MCF 10A (cell line): Measurements from ENCODE around the gene ZNF41. TPM values are rescaled to one million over a fixed set of nuclear protein-coding genes. Genes with fewer than 3 reads are reported as not detected.

Experiments used
- BruUV-seq: library from RNA; stranded (reverse); fragments of 400-500 nt; replicated peaks from 2 replicates; lab custom pipeline; 2021; lab: Mats Ljungman, UMichigan
- CTCF ChIA-PET: fragments of 300-600 bp; sonication (Branson Sonifier 250); formaldehyde crosslinking; extraction: SDS; loops from one replicate; lab custom pipeline; 2021; ENCODE audit warnings: antibody characterized with exemption, inconsistent platforms; lab: Yijun Ruan, JAX
- POLR2A ChIA-PET: fragments of 300-600, 350-650 bp; sonication (Branson Sonifier 250); formaldehyde crosslinking; extraction: SDS; loops from one replicate; lab custom pipeline; 2020; ENCODE audit warnings: antibody characterized with exemption, inconsistent platforms; lab: Yijun Ruan, JAX
- DNase-seq: peaks from one replicate; pipeline ENCODE4 v3.0.0-alpha.2; 2018; ENCODE audit not compliant: unreplicated experiment
- H3K27ac Mint-ChIP-seq: one replicate; pipeline ENCODE4 v1.8.0; 2022; ENCODE audit warnings: mild to moderate bottlenecking, low read depth, mixed read lengths; ENCODE audit not compliant: unreplicated experiment
- H3K27me3 Mint-ChIP-seq: one replicate; pipeline ENCODE4 v1.8.0; 2022; ENCODE audit warnings: mixed read lengths; ENCODE audit not compliant: insufficient read depth, unreplicated experiment
- H3K36me3 Mint-ChIP-seq: one replicate; pipeline ENCODE4 v1.8.0; 2022; ENCODE audit warnings: mild to moderate bottlenecking, moderate library complexity, mixed read lengths; ENCODE audit not compliant: insufficient read depth, unreplicated experiment
- H3K4me1 Mint-ChIP-seq: one replicate; pipeline ENCODE4 v1.8.0; 2022; ENCODE audit warnings: mixed read lengths; ENCODE audit not compliant: insufficient read depth, unreplicated experiment
- H3K4me3 Mint-ChIP-seq: one replicate; pipeline ENCODE4 v1.8.0; 2022; ENCODE audit warnings: mild to moderate bottlenecking, moderate library complexity, mixed read lengths; ENCODE audit not compliant: unreplicated experiment
- H3K9me3 Mint-ChIP-seq: one replicate; pipeline ENCODE4 v1.8.0; 2022; ENCODE audit warnings: mixed read lengths; ENCODE audit not compliant: unreplicated experiment
- CTCF ChIP-seq: fragments of 200-600 bp; IDR thresholded peaks from one replicate; pipeline ENCODE4 v1.8.0; 2022; ENCODE audit warnings: antibody characterized with exemption, mild to moderate bottlenecking; ENCODE audit not compliant: unreplicated experiment
- intact Hi-C: fragments of 100-400 bp; cut with micrococcal nuclease; formaldehyde crosslinking; loops from 2 replicates; pipeline ENCODE4 v1.14.1; 2022
- total RNA-seq: library from RNA; stranded (reverse); gene quantifications from 2 replicates; pipeline ENCODE4 v1.2.3, GENCODE V29; 2022

ZNF41 gene
- total RNA-seq, 1 experiment from 2014 or later, result 7.0 TPM

- Mint-ChIP-seq H3K27me3 (no peaks in the 10 kb centered on the region), H3K27ac (no peak overlapping the region), H3K36me3 (peaks cover 22% of the 10 kb centered on the region), H3K4me3 (no peak overlapping the region), H3K9me3 (peaks cover 18% of the 10 kb centered on the region), H3K4me1 (no peaks in the 10 kb centered on the region)
- POLR2A ChIA-PET, result no interaction called here
- CTCF ChIA-PET, result no interaction called here
- no peak for TF ChIP-seq CTCF
- no TSS peak for BruUV-seq
- no peak for DNase-seq
- intact Hi-C loops, result no loop called here
These were observed 36.6 kb downstream of the ZNF41 start for GRCh38 chrX:47446431-47446830.

GRCh38 chrX:47430925-47431324 lies 52.1 kb downstream of the ZNF41 start:
- no peak for DNase-seq
- ChIA-PET CTCF (interaction anchor here (0.6 kb wide), 2 partner anchors 35 to 121 kb away, joined by 3 to 4 read pairs; no protein-coding TSS in a partner anchor), POLR2A (no interaction called here)
- BruUV-seq, result no TSS peak
- intact Hi-C loops, result no loop called here
- Mint-ChIP-seq H3K9me3 (peaks cover 11% of the 10 kb centered on the region), H3K36me3 (peaks cover 2% of the 10 kb centered on the region), H3K27me3 (no peaks in the 10 kb centered on the region), H3K4me1 (no peaks in the 10 kb centered on the region), H3K27ac (no peak overlapping the region), H3K4me3 (no peak overlapping the region)
- TF ChIP-seq CTCF, result no peak

GRCh38 chrX:47422444-47422843 lies 60.6 kb downstream of the ZNF41 start:
- ChIA-PET CTCF (no interaction called here), POLR2A (no interaction called here)
- no peaks in the 10 kb centered on the region for H3K4me1 Mint-ChIP-seq
- no peak for TF ChIP-seq CTCF
- no peak for DNase-seq
- H3K36me3 Mint-ChIP-seq, result peaks cover 5% of the 10 kb centered on the region
- H3K4me3 Mint-ChIP-seq, result no peak overlapping the region
- peaks cover 45% of the 10 kb centered on the region for H3K9me3 Mint-ChIP-seq
- intact Hi-C loops, result no loop called here
- no peak overlapping the region for H3K27ac Mint-ChIP-seq
- H3K27me3 Mint-ChIP-seq, result no peaks in the 10 kb centered on the region
- no TSS peak for BruUV-seq

- intact Hi-C loops, result no loop called here
- no peak overlapping the region for H3K27ac Mint-ChIP-seq
- no peaks in the 10 kb centered on the region for H3K27me3 Mint-ChIP-seq
- CTCF ChIA-PET, result no interaction called here
- no TSS peak for BruUV-seq
- peaks cover 3% of the 10 kb centered on the region for H3K36me3 Mint-ChIP-seq
- TF ChIP-seq CTCF, result no peak
- POLR2A ChIA-PET, result no interaction called here
- no peaks in the 10 kb centered on the region for H3K4me1 Mint-ChIP-seq
- no peak for DNase-seq
- H3K9me3 Mint-ChIP-seq, result peaks cover 45% of the 10 kb centered on the region
- no peak overlapping the region for H3K4me3 Mint-ChIP-seq
These were observed 62.1 kb downstream of the ZNF41 start for GRCh38 chrX:47420962-47421361.
